Activated T-helper 9 cell treated with anti-CD3 and anti-CD28 coated beads, Interleukin-2, amount 50 U/mL, for 16 hours (primary cell): ENCODE results near the gene ZFR2.
"Not testable (repeated sequence)": the region's sequence is repeated elsewhere in the genome, so short reads cannot be mapped to it uniquely, and the experiment has no call there.

Source experiments
- DNase-seq: peaks from one replicate; pipeline ENCODE4 v3.0.0-alpha.2; 2020; ENCODE audit warnings: low read depth

The ZFR2 gene

DNA sequence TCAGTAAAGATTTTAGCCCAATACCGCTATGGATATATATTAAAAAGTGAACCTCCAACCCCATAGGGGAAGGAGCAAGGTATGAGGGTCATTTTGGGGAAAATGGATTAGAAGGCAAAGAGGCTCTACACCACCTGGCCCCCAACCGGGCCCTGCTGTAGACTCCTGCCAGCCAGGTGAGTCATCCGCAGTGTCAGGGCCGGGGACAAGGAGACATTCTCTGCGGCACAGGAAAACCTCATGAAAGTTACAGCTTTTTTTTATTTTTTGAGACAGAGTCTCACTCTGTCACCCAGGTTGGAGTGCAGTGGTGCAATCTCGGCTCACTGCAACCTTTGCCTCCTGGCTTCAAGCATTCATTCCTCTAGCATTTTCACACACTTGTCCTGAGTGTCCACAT, 32.0 kb downstream of the ZFR2 start:
- no peak for DNase-seq

DNA sequence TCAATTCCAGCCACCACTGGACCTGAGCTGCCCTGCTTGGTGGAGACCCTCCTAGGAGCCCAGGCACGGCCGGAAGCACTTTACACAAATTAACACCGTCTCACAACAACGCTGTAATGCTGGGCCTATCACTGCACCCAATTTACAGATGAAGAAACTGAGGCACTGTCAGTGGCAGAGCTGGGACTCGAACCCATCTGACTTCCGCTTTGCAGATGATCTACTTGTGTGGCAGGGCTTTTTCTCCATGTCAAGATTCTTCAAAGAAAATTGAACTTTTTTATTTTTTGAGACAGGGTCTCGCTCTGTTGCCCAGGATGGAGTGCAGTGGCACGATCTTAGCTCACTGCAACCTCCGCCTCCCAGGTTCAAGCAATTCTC, 33.8 kb downstream of the ZFR2 start:
- DNase-seq = no peak

DNA sequence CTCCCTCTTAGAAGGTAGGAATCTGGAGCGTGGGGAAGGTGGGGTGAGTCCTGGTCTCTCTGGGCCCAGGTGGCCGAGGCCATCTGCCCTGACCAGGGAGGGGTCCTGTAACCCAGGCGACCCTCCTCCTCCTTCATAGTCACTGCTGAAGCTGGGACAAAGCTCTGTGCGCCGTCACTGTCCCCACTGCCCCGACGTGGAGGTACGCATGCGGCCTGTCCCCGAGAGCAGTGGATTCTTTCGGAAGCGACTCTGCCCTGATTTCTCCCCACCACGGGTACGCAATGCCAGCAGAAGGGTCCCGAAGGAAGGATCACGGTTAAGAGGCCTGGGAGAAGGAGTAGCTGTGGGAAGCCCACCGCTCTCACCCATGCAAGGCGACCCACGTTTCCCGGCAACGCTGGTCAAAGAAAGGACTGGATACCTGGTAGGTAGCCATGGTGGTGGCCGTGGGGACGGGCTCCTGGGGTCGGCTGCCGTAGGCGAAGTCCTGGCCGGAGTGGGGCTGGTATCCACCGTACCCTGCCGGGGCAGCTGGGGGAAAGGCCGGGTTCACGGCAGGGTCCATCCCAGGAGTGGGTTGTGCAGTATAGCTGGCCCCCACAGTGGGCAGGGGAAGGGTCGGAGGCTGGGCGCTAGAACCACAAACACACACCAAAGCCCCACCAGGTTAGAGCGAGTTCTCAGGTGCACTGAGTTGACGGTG, 34.3 kb downstream of the ZFR2 start:
- no peak for DNase-seq

DNA sequence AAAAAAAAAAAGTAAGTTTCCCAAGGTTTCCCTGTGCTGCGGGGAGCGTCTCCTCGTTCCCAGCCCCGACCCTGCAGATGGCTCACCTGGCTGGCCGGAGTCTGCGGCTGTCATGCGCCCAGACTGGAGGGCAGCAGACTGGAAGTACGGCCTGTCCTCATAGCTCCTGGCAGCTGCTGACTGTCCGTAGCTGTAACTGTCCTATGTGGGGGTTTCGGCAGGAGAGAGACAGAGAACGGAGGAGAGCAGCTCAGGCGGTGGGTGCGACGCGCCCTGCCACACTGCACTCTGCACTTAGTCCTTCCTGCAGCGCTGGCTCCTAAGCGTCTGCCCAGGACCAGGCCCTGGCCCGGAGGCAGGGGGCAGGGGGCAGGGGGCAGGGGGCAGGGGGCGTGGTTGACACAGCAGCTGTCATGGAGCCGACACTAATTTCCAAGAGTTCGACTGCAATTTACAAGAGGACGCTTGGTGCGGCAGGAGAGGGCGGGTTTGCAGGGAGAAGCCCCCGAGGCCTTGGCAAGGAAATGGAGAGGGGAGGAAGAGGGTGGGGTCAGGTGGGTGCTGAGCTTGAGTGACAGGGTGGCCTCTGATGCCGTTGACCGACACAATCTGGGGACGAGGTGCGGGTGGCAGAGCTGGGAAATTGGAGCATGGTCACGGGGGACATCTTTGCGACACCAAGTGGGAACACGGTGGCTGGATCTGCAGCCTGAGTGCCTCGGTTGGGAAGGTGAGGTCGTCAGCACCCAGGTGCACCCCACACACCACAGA, 35.1 kb downstream of the ZFR2 start:
- no peak for DNase-seq

DNA sequence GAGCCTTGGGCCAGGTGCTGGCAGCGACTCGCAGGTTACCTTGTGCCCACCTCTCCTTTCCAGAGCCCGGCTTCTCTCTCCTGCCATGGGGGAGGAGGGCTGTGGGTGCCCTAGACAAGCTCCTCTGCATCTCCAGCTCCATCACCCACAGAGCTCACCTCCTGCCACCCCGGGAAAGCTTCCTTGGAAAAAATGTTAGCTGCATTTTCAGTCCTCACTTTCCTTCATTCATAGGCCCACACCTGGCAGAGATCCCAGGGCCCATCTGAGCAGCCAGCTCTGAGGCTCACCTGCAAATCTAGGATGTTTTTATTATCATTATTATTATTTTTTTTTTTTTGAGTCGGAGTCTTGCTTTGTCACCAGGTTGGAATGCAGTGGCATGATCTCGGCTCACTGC, 36.8 kb downstream of the ZFR2 start:
- DNase-seq = no peak

DNA sequence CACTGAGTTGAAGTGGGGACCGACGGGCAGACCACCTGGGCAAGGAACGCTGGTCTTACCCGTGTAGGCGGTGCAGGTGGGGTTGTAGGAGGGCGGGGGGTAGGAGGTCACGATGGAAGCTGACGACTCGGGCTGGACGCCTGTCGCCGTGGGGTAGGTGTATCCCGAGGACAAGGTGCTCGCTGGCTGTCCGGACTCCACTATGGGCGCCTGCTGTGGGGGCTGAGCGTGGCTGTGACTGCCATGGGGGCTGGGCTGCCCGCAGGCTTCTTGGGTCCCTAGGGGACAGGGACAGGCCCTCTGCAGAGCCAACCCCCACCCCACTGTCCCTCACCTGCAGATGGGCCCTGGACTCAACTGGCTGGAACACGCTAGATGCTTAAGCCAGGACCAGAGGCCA, 37.2 kb downstream of the ZFR2 start:
- no peak for DNase-seq

DNA sequence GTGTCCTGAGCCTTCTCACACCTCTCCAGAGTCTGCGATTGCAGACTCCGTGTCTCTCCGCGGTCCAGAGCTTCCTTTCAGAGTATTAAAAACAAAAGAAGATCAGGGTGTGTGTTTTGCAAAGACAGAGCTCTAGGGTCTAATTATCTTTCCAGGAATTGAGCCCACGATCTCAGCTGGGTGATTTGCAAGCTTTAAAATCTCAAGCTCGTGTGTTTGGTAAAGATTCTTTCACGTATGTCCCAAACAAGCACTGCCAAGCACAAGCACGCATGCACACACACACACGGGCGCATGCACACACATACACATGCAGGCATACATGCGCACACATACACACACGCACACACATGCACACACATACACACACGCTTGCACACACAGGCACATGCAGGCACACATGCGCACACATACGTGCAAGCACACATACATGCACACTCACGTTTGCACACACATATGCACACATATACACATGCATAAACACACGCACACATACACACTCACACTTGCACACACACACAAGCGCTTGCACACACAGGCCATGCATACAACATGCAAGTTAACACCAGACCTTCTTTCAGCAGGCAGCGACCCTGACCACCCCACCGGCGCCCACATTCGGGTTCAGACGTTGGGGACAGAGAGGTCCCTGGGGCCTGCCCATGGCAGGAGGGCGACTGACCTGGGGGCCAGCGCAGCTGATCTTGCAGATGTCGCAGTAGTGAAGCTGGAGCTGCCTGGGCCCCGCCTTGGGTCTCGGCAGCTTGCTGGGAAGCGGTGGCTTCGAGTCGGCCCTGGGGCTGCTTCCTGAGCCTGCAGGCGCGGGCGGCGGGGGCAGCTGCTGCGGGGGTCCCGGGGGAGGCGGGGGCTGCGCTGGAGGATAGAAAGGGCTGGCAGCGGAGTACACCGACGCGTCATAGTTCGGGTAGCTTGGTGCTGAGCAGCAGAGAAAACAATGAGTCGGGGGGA, 37.9 kb downstream of the ZFR2 start:
- no peak for DNase-seq

DNA sequence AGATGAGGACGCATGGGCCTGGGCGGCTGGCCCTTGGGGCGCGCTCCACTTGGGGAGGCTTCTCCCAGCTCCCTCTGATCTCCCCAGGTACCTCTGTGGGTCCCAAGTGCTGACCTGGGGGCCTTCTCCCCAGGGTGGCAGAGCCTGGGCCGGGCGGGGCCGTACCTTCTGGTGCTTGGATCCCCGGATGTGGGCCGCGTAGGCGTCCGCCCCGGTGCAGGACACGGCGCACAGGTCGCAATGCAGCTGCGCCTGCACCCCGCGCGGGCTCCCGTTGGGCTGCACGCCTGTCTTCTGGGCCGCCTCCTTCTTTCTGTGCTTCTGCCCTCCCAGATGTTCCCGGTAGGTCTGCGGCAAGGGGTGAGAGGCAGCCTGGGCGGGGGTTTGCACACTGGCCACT, 41.5 kb downstream of the ZFR2 start:
- no peak for DNase-seq

DNA sequence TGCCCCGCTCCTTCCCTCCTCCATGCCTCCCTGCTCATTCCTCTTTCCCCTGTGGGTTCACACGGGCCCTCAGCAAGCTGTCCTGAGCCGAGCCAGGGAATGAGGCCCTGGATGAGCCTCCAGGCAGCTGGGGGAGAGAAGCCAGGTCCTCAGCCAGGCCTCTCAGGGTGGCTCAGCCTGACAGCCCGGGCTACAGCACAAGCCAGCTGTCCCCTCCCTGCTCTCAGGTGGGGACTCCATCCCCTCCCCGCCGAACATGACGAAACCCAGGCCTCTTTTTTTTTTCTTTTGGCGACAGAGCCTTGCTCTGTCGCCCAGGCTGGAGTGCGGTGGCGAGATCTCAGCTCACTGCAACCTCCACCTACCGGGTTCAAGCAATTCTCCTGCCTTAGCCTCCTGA, 42.7 kb downstream of the ZFR2 start:
- no peak for DNase-seq

DNA sequence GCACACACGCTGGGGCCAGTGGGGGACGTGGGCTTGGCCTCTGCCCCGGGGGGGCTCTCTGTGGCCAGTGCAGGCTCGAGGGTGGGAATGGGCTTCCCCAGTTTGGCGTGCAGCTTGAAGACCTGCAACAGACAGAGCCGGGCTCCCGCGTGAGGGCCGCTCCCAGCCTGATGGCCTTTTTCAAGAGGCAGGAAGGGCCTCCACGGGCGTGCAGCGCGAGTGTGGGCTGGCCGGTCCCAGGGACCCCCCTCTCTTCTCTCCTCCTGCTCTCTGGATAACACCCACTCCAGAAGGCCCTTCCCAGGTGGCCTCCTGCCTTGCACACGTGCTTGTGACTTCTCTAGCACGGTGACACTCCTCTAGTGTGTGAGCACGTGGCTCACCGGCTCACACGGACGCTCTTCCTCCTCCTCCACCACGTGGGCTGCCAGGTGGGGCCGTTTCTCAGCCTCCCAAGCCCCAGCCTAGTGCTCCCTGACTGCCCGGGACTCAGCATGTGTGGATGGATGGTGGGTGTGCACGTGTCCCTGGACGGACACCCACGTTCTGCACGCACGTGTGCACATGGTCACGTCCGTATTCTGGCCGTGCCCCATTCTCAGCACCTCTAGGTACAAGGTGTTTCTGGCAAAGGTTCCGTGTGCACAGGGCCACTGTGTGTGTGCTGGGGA, 43.4 kb downstream of the ZFR2 start:
- no peak for DNase-seq

DNA sequence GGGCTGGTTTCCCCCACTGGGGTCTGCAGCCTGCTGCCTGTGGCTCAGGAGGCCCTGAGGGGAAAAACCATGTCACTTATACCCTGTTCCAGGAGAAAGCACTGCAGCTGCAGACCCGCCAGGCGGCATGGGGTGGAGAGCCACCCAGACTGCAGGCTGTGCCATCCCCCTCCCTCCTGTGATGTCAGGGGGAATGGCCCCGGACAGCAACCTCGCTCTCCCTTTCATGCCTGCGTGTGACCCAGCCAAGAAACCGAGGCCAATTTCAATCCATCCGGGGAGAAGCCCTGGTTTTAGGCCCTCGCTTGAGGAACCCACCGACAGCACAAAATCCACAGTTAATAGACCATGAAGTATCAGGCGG, 45.5 kb downstream of the ZFR2 start:
- no peak for DNase-seq

DNA sequence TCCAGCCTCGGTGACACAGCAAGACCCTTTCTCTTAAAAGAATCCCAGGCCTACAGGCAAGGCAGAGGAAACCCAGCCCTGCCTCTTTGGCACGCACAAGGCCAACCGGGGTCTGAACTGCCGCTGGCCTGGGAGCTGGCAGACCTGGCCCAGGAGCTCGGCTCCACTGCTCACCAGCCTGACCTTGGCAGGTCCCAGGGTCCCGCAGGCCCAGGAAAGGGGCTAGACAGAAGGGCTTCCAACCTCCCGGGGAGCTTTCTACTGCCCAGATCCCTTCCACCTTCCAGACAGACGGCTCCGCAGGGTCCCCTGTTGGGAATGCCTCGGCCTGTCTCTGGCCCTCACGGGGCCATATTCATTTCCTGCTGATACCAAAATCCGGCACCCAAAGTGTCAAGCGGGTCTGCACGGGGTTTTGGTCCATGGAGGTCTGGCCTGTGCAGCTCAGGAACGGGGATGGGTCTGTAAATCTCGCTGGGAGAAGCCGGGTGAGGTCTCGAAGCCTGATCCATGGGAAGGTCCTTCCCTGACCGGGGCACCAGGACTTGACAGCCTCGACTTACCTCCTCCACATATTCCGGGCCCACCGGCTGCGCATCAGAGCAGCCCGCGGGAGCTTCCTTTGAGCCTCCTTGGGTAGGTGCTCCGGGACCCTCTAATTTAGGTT, 46.0 kb downstream of the ZFR2 start:
- no peak for DNase-seq

DNA sequence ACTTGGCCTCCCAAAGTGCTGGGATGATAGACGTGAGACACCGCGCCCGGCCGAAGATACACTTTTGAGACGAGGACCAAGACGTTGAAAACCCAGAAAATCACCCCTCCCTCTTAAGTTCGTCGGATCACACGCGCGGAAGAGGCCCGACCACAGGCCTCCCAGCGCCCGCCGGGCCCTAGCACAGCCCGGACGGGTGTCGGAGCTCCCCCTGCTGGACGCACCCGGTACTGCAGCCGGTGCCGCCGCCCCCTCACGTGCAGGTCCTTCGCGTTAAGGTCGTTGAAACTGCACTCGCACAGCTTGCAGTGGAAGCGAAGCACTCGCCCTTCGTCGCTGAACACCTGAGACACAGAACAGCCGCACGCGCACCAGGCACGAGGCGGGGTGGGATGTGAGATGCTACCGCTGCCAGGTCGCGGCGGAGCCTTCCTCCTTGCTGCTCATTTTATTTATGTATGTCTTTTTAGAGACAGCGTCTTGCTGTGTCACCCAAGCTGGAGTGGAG, 46.9 kb downstream of the ZFR2 start:
- peak; percentile 81 for DNase-seq

DNA sequence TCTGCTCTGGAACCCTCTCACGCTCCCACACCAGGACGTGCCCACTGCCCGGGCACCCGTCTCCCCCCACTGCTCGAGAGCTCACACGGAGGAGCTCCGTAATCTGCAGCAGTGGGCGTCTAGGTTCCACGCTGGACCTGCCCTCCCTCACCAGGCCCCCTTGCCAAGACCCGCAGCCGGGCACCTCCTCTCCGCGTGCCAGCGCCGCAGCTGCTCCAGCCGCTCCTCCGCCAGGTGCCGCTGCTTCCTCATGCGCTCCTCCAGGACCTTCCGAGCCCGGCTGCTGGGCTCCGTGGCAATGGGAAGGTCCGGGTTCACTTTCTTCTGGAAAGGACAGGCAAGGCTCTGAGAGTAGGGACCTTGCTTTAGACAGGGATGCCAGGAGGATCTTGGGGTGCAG, 47.7 kb downstream of the ZFR2 start:
- DNase-seq = no peak

DNA sequence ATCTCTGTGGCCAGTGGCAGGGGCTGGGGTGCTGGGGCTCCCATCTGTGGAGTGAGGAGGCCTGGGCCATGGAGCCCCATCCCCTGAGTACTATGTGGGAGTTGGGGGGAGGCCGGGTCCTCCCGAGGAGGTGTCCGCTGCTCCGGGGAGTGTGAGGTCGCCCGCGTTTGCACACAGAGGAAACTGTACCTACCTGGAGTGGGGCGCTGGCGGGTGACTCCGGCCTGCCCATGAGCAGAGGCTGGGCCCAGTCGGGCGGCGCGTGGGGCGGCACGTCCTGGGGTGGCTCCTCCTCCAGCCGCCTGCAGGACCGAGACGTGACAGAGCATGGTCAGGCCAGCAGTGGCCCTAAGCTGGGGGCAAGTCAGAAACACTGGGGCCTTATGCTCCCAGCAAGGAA, 48.8 kb downstream of the ZFR2 start:
- no peak for DNase-seq

DNA sequence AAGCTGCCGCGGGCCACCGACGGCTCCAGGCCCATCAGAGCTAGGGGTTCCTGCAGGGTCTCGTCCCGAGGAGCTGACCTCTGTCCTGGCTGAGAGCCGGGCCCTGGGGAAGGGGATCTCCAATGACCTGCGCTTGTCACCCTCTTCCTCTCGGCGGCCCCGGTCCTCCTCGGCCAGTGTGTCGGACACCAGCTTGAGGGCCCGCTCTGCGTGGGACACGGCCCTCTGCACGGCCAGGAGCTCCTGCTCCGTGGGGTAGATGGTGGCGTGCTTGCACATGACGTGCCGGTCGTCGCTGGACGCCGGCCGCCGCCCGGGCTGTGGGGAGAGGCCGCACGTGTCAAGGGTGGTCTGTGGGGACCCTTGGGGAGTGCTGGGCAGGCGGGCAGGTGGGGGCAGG, 49.9 kb downstream of the ZFR2 start:
- DNase-seq = no peak

DNA sequence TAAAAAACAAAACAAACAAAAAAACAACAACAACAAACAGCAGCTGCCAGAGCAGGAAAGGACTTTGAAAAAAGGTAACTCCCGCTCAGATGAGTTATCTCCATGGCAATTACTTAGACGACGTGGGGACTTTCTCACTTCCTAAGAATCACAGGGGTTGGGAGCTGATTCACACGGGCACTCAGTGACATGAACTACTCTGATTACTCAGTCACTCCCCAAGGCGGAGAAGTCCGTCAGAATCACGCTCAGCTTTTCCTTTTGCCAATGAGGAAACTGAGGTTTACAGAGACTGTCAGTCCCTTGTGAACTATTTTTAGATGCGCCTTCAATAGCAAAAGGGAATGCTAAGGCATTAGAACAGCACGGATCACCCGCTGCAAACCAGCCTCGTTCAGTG, 50.4 kb downstream of the ZFR2 start:
- no peak for DNase-seq

DNA sequence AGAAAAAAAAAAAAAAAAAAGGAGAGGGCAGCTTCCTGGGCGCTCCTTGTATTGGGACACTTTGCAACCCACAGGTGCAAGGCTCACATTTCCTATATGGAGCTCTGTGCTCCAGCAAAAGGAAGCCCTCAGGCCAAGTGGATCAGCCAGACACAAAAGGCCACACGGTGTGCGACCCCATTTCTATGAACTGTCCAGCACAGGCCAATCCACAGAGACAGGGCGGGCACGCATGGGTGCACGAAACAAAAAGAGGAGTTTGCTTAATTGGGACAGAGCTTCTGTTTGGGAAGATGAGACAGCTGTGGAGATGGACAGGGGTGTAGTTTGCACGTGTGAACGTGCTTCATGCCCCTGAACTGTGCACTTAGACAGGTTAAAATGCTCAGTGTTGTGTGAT, 51.1 kb downstream of the ZFR2 start:
- no peak for DNase-seq

DNA sequence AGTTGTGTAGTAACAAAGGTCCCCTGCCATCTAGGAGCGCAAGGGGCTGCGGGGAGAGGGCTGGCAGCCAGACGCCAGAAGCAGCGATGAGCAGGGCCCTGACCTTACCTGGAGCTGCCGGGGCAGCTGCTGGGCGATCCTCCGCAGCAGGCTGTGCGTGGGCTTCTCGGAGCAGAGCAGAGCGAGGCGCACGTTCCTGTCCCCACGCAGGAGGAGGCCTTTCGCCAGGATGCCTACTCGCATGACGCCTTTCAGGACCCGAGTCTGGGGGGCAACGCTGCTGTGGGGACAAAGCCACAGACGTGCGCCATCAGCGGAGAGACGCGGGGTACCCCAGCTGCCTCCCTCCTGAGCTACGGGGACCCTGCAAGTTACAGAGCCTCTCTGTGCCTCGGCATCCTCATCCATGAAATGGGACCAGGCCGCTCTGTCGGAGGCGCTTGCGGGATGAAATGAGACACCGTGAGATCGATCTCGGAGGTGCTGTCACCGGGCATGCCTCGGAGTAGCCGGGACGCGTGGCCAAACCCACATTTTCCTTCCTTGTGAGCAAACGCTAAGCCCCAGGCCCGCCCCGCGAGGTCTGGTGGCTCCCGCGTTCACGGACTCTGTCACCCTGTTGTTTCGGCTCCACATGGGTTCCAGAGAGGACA, 52.1 kb downstream of the ZFR2 start:
- DNase-seq = no peak

DNA sequence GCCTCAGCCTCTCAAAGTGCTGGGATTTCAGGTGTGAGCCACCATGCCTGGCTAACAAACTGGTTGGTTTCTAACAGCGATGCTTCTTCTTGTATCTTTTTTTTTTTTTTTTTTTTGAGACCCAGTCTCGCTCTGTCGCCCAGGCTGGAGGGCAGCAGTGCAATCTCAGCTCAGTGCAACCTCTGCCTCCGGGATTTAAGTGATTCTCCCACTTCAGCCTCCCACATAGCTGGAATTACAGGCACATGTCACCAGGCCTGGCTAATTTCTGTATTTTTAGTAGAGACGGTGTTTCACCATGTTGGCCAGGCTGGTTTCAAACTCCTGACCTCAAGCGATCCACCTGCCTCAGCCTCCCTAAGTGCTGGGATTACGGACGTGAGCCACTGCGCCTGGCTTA, 52.7 kb downstream of the ZFR2 start:
- not testable (repeated sequence) for DNase-seq

DNA sequence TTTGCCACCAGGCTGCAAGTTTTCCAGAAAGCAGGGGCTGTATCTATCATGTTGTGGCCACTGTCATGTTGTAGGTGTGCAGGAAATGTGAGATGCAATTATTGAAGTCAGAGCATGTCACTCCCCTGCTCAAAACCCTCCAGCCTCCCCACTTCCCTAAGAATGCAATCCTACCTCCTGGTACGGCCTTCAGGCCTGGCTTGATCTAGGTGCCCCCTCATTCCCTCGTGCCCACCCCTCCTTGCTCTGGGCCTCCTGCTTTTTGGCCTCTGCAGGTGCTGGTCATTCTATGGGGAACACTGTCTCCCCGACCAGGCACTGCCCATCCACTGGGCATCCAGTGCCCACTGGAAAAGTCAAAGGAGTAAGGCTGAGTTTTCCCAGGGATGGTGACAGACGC, 54.2 kb downstream of the ZFR2 start:
- DNase-seq = no peak
